ENCODE data around the gene CDCA7. TPM values are rescaled to one million over a fixed set of nuclear protein-coding genes. Genes with fewer than 3 reads are reported as not detected.

Gene CDCA7
- total RNA-seq, 4 donors from 2014 or later: 11.1 to 17.3 (median 12.5) TPM

DNA sequence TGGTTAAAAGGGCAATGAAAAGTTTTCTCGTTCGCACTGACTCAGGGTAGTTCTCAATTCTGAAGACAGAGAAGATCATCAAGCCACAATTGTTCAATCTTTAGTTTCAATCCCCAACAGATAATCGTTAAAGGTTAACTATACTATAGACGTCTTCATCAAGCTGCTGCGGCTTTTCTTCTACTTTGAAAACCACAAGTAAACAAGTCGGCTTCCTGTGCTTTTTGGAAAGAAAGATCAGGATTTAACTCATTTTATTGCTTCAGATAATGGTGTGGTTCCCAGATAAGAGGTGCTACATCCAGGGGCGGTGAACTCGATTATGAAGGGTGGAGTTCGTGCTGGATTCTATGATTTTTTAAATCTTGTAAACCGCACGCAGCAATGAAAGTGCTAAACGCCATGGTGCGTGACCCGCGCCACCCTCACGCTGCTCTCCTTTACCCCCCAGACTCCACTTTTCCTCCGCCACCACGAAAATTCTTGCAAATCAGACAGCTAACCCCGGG is 545 bp upstream of the CDCA7 start:
- WGBS: 2% methylated on average over 19 of the region's 19 CpGs
- no peak for DNase-seq (ENCODE audit: low spot score in 2 of 2)
- H3K36me3 ChIP-seq: no peaks in the 10 kb centered on the region
- no peaks in the 10 kb centered on the region for H3K9me3 ChIP-seq
- peak overlapping the region; percentile 56 for H3K4me3 ChIP-seq
- no peak overlapping the region for H3K27ac ChIP-seq
- peaks cover 28% of the 10 kb centered on the region for H3K4me1 ChIP-seq
- TF ChIP-seq POLR2A (IDR thresholded peaks at IDR 0.05): no peak
- TF ChIP-seq, protein P1, sequence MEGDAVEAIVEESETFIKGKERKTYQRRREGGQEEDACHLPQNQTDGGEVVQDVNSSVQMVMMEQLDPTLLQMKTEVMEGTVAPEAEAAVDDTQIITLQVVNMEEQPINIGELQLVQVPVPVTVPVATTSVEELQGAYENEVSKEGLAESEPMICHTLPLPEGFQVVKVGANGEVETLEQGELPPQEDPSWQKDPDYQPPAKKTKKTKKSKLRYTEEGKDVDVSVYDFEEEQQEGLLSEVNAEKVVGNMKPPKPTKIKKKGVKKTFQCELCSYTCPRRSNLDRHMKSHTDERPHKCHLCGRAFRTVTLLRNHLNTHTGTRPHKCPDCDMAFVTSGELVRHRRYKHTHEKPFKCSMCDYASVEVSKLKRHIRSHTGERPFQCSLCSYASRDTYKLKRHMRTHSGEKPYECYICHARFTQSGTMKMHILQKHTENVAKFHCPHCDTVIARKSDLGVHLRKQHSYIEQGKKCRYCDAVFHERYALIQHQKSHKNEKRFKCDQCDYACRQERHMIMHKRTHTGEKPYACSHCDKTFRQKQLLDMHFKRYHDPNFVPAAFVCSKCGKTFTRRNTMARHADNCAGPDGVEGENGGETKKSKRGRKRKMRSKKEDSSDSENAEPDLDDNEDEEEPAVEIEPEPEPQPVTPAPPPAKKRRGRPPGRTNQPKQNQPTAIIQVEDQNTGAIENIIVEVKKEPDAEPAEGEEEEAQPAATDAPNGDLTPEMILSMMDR (IDR thresholded peaks at IDR 0.05): no peak
- TF ChIP-seq POLR2AphosphoS5 (IDR thresholded peaks at IDR 0.05): no peak
- no peak for TF ChIP-seq EP300 (IDR thresholded peaks at IDR 0.05)
- peaks cover 33% of the 10 kb centered on the region for H3K27me3 ChIP-seq

DNA sequence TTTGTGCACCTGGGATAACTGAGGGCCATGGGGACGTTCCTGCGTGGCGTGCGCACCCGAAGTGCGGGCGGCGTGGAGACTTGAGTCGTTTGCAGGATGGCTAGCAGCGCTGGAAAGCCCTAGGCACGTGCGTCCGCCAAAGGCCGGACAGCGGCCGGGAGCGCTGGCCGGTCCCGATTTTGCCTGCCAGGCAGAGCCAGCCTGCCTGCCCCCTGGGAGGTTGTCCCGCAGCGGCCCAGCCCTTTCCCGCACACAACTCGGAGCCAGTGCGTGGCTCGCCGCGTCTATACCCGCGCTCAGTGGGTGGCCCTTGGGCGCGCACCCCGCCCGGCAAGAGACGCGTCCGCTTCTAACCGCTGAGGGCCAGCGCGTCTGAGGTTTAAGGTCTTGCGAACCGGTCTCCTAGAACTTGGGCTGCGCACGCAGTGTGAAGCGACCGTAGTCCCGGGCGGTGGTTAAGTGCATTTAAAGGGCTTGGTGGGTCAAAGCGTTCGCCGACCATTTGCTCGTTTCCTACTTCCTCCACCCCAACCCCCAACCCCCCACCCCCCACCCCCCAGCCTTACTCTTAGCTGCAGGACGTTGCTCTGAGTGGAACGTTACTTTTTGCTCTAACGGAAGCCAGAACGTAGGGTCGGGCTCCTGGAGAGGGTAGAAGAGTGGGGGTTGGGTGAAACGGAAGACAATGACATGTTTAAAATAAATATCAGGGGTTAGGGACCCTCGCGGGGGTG is 627 bp downstream of the CDCA7 start:
- Histone ChIP-seq H3K4me1 (peaks cover 28% of the 10 kb centered on the region), H3K36me3 (no peaks in the 10 kb centered on the region), H3K4me3 (peak overlapping the region; percentile 56), H3K27ac (no peak overlapping the region), H3K9me3 (no peaks in the 10 kb centered on the region), H3K27me3 (peaks cover 33% of the 10 kb centered on the region)
- under 1% methylated on average over 32 of the region's 59 CpGs for WGBS
- TF ChIP-seq POLR2AphosphoS5 (IDR thresholded peaks at IDR 0.05) (no peak), EP300 (IDR thresholded peaks at IDR 0.05) (no peak), POLR2A (IDR thresholded peaks at IDR 0.05) (no peak)
- TF ChIP-seq, protein P1 (IDR thresholded peaks at IDR 0.05): no peak
- DNase-seq (ENCODE audit: low spot score in 2 of 2): peak in 1 of 2 donors; percentile 62

DNA sequence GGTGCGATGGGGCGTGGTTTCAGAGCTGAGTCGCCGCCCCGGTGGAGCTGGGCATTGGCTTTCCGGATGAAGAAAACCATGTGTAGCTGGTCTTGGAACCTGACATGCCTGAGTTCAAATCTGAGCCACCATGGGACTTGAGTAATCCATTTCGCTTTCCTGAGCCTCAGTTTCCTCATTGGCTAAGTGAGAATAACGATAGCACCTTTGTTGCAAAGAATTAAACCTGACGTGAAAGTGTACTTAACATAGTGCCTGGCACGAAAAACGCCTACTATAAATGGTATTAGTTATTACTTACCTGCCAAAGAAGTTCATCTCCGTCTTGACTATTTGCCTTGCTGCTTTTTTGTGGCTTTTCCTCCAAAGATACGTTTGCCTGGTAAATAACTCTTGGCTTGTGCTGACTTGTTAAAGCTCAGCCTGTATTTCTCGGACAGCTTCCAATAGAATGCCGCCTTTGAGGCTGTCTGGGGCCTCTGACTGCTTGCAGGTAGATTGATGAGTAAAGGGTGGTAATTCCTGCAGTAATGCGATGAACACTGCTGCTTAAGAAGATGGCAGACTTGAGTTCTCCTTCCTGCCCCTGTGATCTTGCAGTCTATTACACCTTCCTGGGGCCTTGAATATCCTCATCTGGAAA is 1.3 kb downstream of the CDCA7 start:
- Histone ChIP-seq H3K9me3 (no peaks in the 10 kb centered on the region), H3K4me3 (peak overlapping the region; percentile 56), H3K27me3 (peaks cover 33% of the 10 kb centered on the region), H3K27ac (no peak overlapping the region), H3K4me1 (peaks cover 28% of the 10 kb centered on the region), H3K36me3 (no peaks in the 10 kb centered on the region)
- no peak for TF ChIP-seq EP300 (IDR thresholded peaks at IDR 0.05)
- TF ChIP-seq POLR2A (IDR thresholded peaks at IDR 0.05): no peak
- TF ChIP-seq, protein P1 (IDR thresholded peaks at IDR 0.05): no peak
- no peak for TF ChIP-seq POLR2AphosphoS5 (IDR thresholded peaks at IDR 0.05)
- DNase-seq (ENCODE audit: low spot score in 2 of 2): no peak
- WGBS: 25% methylated on average over 15 of the region's 16 CpGs

DNA sequence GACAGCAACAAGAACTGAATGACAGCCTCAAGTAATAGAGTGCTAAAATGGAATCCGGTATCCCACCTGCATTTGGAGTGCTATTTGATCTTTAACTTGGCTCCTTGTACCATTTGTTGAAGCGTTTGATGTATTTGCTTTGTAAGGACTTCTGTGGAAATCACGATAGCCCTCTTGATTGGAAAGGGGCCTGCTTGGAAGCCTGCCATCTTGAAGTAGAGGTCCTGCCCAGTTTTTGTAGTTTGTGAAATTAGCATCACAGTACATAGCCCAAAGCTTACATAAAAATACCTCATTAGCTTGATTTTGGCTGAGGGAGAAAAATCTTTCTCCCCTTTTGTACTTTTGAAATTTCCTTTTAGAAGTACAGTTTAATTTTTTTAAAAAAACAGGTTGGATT is 2.7 kb downstream of the CDCA7 start:
- DNase-seq (ENCODE audit: low spot score in 2 of 2): no peak
- TF ChIP-seq POLR2A (IDR thresholded peaks at IDR 0.05) (no peak), POLR2AphosphoS5 (IDR thresholded peaks at IDR 0.05) (no peak), EP300 (IDR thresholded peaks at IDR 0.05) (no peak)
- TF ChIP-seq, protein P1 (IDR thresholded peaks at IDR 0.05): no peak
- no peaks in the 10 kb centered on the region for H3K36me3 ChIP-seq
- 64% methylated on average over 3 of the region's 3 CpGs for WGBS
- no peak overlapping the region for H3K27ac ChIP-seq
- H3K4me1 ChIP-seq: peaks cover 28% of the 10 kb centered on the region
- H3K4me3 ChIP-seq: no peak overlapping the region
- peaks cover 33% of the 10 kb centered on the region for H3K27me3 ChIP-seq
- no peaks in the 10 kb centered on the region for H3K9me3 ChIP-seq

DNA sequence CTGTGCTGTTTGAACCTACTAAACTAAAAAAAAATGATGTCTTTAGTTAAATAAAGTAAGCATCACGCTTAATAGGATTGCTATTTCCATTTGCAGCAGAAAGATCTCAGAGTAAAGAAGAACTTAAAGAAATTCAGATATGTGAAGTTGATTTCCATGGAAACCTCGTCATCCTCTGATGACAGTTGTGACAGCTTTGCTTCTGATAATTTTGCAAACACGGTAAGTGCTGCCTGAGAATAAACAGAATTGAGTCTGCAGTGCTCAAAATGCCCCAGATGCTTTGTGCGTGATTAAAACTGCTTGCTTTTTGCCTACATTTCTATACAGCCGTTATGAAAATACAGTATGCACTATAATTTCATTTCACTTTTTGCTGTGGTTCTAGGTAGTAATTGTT is 3.9 kb downstream of the CDCA7 start:
- H3K36me3 ChIP-seq: no peaks in the 10 kb centered on the region
- no peak overlapping the region for H3K4me3 ChIP-seq
- H3K4me1 ChIP-seq: peaks cover 28% of the 10 kb centered on the region
- H3K9me3 ChIP-seq: no peaks in the 10 kb centered on the region
- TF ChIP-seq POLR2A (IDR thresholded peaks at IDR 0.05) (no peak), EP300 (IDR thresholded peaks at IDR 0.05) (no peak), POLR2AphosphoS5 (IDR thresholded peaks at IDR 0.05) (no peak)
- TF ChIP-seq, protein P1 (IDR thresholded peaks at IDR 0.05): no peak
- 80% methylated on average over 5 of the region's 5 CpGs for WGBS
- DNase-seq (ENCODE audit: low spot score in 2 of 2): no peak
- H3K27me3 ChIP-seq: peaks cover 20% of the 10 kb centered on the region
- H3K27ac ChIP-seq: no peak overlapping the region

Measured in suprapubic skin (tissue), 4 donors.